Keratinocyte (primary cell): ENCODE data around the gene RBAK. TPM values are rescaled to one million over a fixed set of nuclear protein-coding genes. Genes with fewer than 3 reads are reported as not detected.
"Not testable (repeated sequence)": the region's sequence is repeated elsewhere in the genome, so short reads cannot be mapped to it uniquely, and the experiment has no call there.

Experiments used
- DNase-seq: peaks from one replicate; pipeline ENCODE4 v3.0.0-alpha.2; 2011; ENCODE audit warnings: low read depth, missing footprints, low spot score
- FAIRE-seq: peaks from 2 replicates; lab custom pipeline; 2011; peaks lifted over from hg19 to GRCh38; lab: Jason Lieb, UNC
- H2AFZ ChIP-seq: 2 replicates; pipeline ENCODE4 v1.6.0; 2012; ENCODE audit warnings: low read length, control low read depth, inconsistent platforms; ENCODE audit not compliant: control insufficient read depth
- H3K27ac ChIP-seq: 2 replicates; pipeline ENCODE4 v1.5.1; 2011; ENCODE audit warnings: low read length; ENCODE audit not compliant: control insufficient read depth, insufficient read depth
- H3K27me3 ChIP-seq: 3 replicates; pipeline ENCODE4 v1.6.0; 2011; ENCODE audit warnings: low read length; ENCODE audit not compliant: control insufficient read depth, insufficient read depth; ENCODE audit errors: extremely low read depth
- H3K36me3 ChIP-seq, 2 experiments: 2 replicates in 1 of 2; 3 replicates in 1 of 2; pipeline ENCODE4 v1.5.1; 2011; ENCODE audit warnings: low read length in 2 of 2, mild to moderate bottlenecking in 1 of 2; ENCODE audit not compliant: control insufficient read depth in 2 of 2, insufficient read depth in 2 of 2; ENCODE audit errors: extremely low read depth in 1 of 2
- H3K4me1 ChIP-seq: 3 replicates; pipeline ENCODE4 v1.5.1; 2011; ENCODE audit warnings: low read length; ENCODE audit not compliant: control insufficient read depth, insufficient read depth; ENCODE audit errors: extremely low read depth
- H3K4me2 ChIP-seq: 3 replicates; pipeline ENCODE4 v1.6.0; 2011; ENCODE audit warnings: low read depth, low read length; ENCODE audit not compliant: control insufficient read depth, insufficient read depth; ENCODE audit errors: extremely low read depth
- H3K4me3 ChIP-seq, 3 experiments: fragments of 200-600 bp in 1 of 3; sonication (generic) in 1 of 3; 2 replicates in 2 of 3; 3 replicates in 1 of 3; pipeline ENCODE4 v1.5.1; 2011 to 2016; ENCODE audit warnings: low read length in 3 of 3, mild to moderate bottlenecking in 3 of 3, control low read depth in 2 of 3, inconsistent platforms in 1 of 3, low read depth in 1 of 3, mixed read lengths in 1 of 3, mixed run types in 1 of 3, moderate library complexity in 1 of 3; ENCODE audit not compliant: control insufficient read depth in 2 of 3, insufficient read depth in 2 of 3; ENCODE audit errors: extremely low read depth in 1 of 3
- H3K79me2 ChIP-seq: 2 replicates; pipeline ENCODE4 v1.6.0; 2012; ENCODE audit warnings: low read length; ENCODE audit not compliant: control insufficient read depth, insufficient read depth
- H3K9ac ChIP-seq: 3 replicates; pipeline ENCODE4 v1.6.0; 2011; ENCODE audit warnings: low read length; ENCODE audit not compliant: control insufficient read depth, insufficient read depth; ENCODE audit errors: extremely low read depth
- H3K9me1 ChIP-seq: 3 replicates; pipeline ENCODE4 v1.6.0; 2011; ENCODE audit warnings: low read length; ENCODE audit not compliant: control insufficient read depth, insufficient read depth; ENCODE audit errors: extremely low read depth
- H3K9me3 ChIP-seq: 2 replicates; pipeline ENCODE4 v1.5.1; 2012; ENCODE audit warnings: low read depth, low read length; ENCODE audit not compliant: control insufficient read depth
- H4K20me1 ChIP-seq: 3 replicates; pipeline ENCODE4 v1.6.0; 2011; ENCODE audit warnings: low read length; ENCODE audit not compliant: control insufficient read depth, insufficient read depth; ENCODE audit errors: extremely low read depth
- CTCF ChIP-seq, 3 experiments: IDR thresholded peaks in 1 of 3; conservative IDR thresholded peaks in 1 of 3; optimal IDR thresholded peaks in 1 of 3; 2 replicates in 2 of 3; 3 replicates in 1 of 3; pipeline versions ENCODE3 to v1.5.1; 2011; ENCODE audit warnings: low read length in 3 of 3, mild to moderate bottlenecking in 3 of 3, moderate library complexity in 2 of 3, control low read depth in 1 of 3, inconsistent platforms in 1 of 3; ENCODE audit not compliant: insufficient read depth in 2 of 3; ENCODE audit errors: extremely low read depth in 1 of 3
- EZH2 ChIP-seq: IDR thresholded peaks from one replicate; pipeline ENCODE4 v1.6.1; 2012; ENCODE audit warnings: inconsistent platforms, mild to moderate bottlenecking, low read length, moderate library complexity
- dilution Hi-C: fragments of 300-500 bp; cut with MboI; formaldehyde crosslinking; loops from one replicate; pipeline ENCODE4 v1.7.0; 2020; ENCODE audit warnings: low sequenced_read_pairs; ENCODE audit not compliant: extremely low pct_ligation_motif_present
- polyA plus RNA-seq, 5 experiments: library from polyadenylated mRNA; depleted of rRNA in 3 of 5; stranded (reverse) in 3 of 5; stranded (forward) in 1 of 5; unstranded in 1 of 5; fragments of >200 nt; gene quantifications; 1 replicate in 1 of 5; 2 replicates in 3 of 5; 3 replicates in 1 of 5; pipeline versions ENCODE4 v1.2.1 to v1.2.3, GENCODE V29; 2011 to 2012; ENCODE audit warnings: missing spikeins in 2 of 5, low read depth in 1 of 5, low replicate concordance in 1 of 5

RBAK gene
- polyA plus RNA-seq, 1 donor (not counting 4 experiments of a cell fraction or from before 2014, with no cell fraction given) = 6.7 TPM

GRCh38 chr7:5041047-5041446, 4.6 kb upstream of the RBAK start:
- TF ChIP-seq CTCF (optimal IDR thresholded peaks at IDR 0.05 in 1 of 3, IDR thresholded peaks at IDR 0.05 in 1 of 3, conservative IDR thresholded peaks at IDR 0.05 in 1 of 3; ENCODE audit: extremely low read depth in 1 of 3, insufficient read depth in 2 of 3, low read length in 3 of 3) (no peak), EZH2 (no peak)
- Histone ChIP-seq H3K27ac (no peak overlapping the region), H3K9ac (no peak overlapping the region), H3K27me3 (no peaks in the 10 kb centered on the region), H3K4me3 (no peak overlapping the region), H3K9me3 (no peaks in the 10 kb centered on the region), H3K36me3 (no peaks in the 10 kb centered on the region), H4K20me1 (no peaks in the 10 kb centered on the region), H2AFZ (no peak overlapping the region), H3K79me2 (peaks cover 2% of the 10 kb centered on the region), H3K9me1 (no peaks in the 10 kb centered on the region), H3K4me2 (no peak overlapping the region), H3K4me1 (no peaks in the 10 kb centered on the region)
- no peak for FAIRE-seq
- dilution Hi-C loops = no loop called here
- DNase-seq = no peak

- no peak for FAIRE-seq
- no peaks in the 10 kb centered on the region for H3K27me3 ChIP-seq
- dilution Hi-C loops = no loop called here
These were observed 2.0 kb upstream of the RBAK start for GRCh38 chr7:5043661-5044060.

GRCh38 chr7:5046397-5046732, 705 bp downstream of the RBAK start:
- peak overlapping the region; percentile 60 for H3K27ac ChIP-seq
- dilution Hi-C loops, H3K4me1 ChIP-seq, DNase-seq, H3K36me3 ChIP-seq, FAIRE-seq, H4K20me1 ChIP-seq, H3K9me3 ChIP-seq, H3K27me3 ChIP-seq, H3K9me1 ChIP-seq: not testable (repeated sequence)
- peak overlapping the region; percentile 66 for H3K4me2 ChIP-seq
- H3K79me2 ChIP-seq = peaks cover 13% of the 10 kb centered on the region
- H3K4me3 ChIP-seq = peak overlapping the region; percentile 67 to 86 (median 82)
- H3K9ac ChIP-seq = peak overlapping the region; percentile 82
- peak overlapping the region; percentile 37 for H2AFZ ChIP-seq

More at GRCh38 chr7:5043661-5044060, 2.0 kb upstream of the RBAK start:
- Histone ChIP-seq H3K27ac (no peak overlapping the region), H3K4me3 (no peak overlapping the region), H2AFZ (no peak overlapping the region), H3K9me3 (no peaks in the 10 kb centered on the region), H3K79me2 (peaks cover 12% of the 10 kb centered on the region), H3K36me3 (no peaks in the 10 kb centered on the region), H3K4me1 (no peaks in the 10 kb centered on the region), H3K9ac (no peak overlapping the region), H3K9me1 (no peaks in the 10 kb centered on the region), H3K4me2 (no peak overlapping the region), H4K20me1 (no peaks in the 10 kb centered on the region)
- no peak for DNase-seq
- no peak for TF ChIP-seq EZH2
- no peak for TF ChIP-seq CTCF (optimal IDR thresholded peaks at IDR 0.05 in 1 of 3, IDR thresholded peaks at IDR 0.05 in 1 of 3, conservative IDR thresholded peaks at IDR 0.05 in 1 of 3; ENCODE audit: extremely low read depth in 1 of 3, insufficient read depth in 2 of 3, low read length in 3 of 3)

GRCh38 chr7:5047127-5047526, 1.5 kb downstream of the RBAK start:
- H3K9me3 ChIP-seq, H3K4me1 ChIP-seq, H4K20me1 ChIP-seq, H3K9me1 ChIP-seq, H3K4me3 ChIP-seq, FAIRE-seq, H3K36me3 ChIP-seq, H3K27me3 ChIP-seq, H2AFZ ChIP-seq, dilution Hi-C loops, H3K27ac ChIP-seq, H3K9ac ChIP-seq, DNase-seq: not testable (repeated sequence)
- Histone ChIP-seq H3K79me2 (peaks cover 20% of the 10 kb centered on the region), H3K4me2 (peak overlapping the region; percentile 16)
